Lower leg skin (tissue), 4 donors: ENCODE measurements around the gene CRYGA. TPM values are rescaled to one million over a fixed set of nuclear protein-coding genes. Genes with fewer than 3 reads are reported as not detected.

Experiments used
- DNase-seq, 2 donors: peaks; one replicate each; pipeline ENCODE4 v3.0.0-alpha.2; 2019; ENCODE audit warnings: low spot score in 2 of 2
- H3K4me3 ChIP-seq: fragments of 200-600 bp; sonication (generic); 2 replicates; pipeline ENCODE4 v1.5.1; 2017; ENCODE audit warnings: mild to moderate bottlenecking, low read depth; ENCODE audit not compliant: poor library complexity, severe bottlenecking
- CTCF ChIP-seq, 3 donors: fragments of 450-650 bp; IDR thresholded peaks; one replicate each; pipeline ENCODE4 v1.5.1; 2016; ENCODE audit warnings: antibody characterized with exemption in 3 of 3, mild to moderate bottlenecking in 3 of 3, moderate library complexity in 2 of 3
- POLR2A ChIP-seq, 2 donors: fragments of 450-650 bp; IDR thresholded peaks; one replicate each; pipeline ENCODE4 v1.6.1; 2016 to 2017; ENCODE audit warnings: antibody characterized with exemption in 2 of 2, mild to moderate bottlenecking in 1 of 2, moderate library complexity in 1 of 2
- WGBS, 2 donors: methylation state at CpG; one replicate each; pipeline ENCODE4 v1.1.5; 2018; 5-methylcytosine and 5-hydroxymethylcytosine counted together
- intact Hi-C: fragments of 100-400 bp; cut with DNase I; formaldehyde crosslinking; loops from one replicate; pipeline ENCODE4 v1.15.0; 2023; ENCODE audit warnings: low total_unique reads
- total RNA-seq, 4 donors: library from RNA; depleted of rRNA; stranded (reverse); fragments of >200 nt; gene quantifications; one replicate each; pipeline ENCODE4 v1.1.0, GENCODE V29; 2016

The CRYGA gene
- total RNA-seq, 4 donors from 2014 or later = not detected

- intact Hi-C loops = no loop called here
- DNase-seq = no peak
- WGBS, 2 donors = 86 to 88% methylated on average over 11 of the region's 11 CpGs
- no peak overlapping the region for H3K4me3 ChIP-seq
- no peak for TF ChIP-seq CTCF (IDR thresholded peaks at IDR 0.05)
- no peak for TF ChIP-seq POLR2A (IDR thresholded peaks at IDR 0.05)
Observed at GRCh38 chr2:208135794-208136715, 27.3 kb downstream of the CRYGA start.

GRCh38 chr2:208134928-208135586 lies 28.3 kb downstream of the CRYGA start:
- TF ChIP-seq POLR2A (IDR thresholded peaks at IDR 0.05) (no peak), CTCF (IDR thresholded peaks at IDR 0.05) (no peak)
- WGBS, 2 donors = 51 to 54% methylated on average over 7 of the region's 8 CpGs
- intact Hi-C loops = no loop called here
- DNase-seq = no peak
- no peak overlapping the region for H3K4me3 ChIP-seq

- intact Hi-C loops = no loop called here
- no peak overlapping the region for H3K4me3 ChIP-seq
- no peak for DNase-seq
- TF ChIP-seq POLR2A (IDR thresholded peaks at IDR 0.05) (no peak), CTCF (IDR thresholded peaks at IDR 0.05) (no peak)
- WGBS, 2 donors = 73% methylated on average over 6 of the region's 6 CpGs
Observed at GRCh38 chr2:208130712-208131110, 32.7 kb downstream of the CRYGA start.

- intact Hi-C loops = no loop called here
- no peak for TF ChIP-seq POLR2A (IDR thresholded peaks at IDR 0.05)
- no peak within 1 kb of the TSS for H3K4me3 ChIP-seq
- WGBS, 2 donors = 75% methylated on average over 19 of the region's 19 CpGs
- DNase-seq = no peak
Observed at GRCh38 chr2:208129744-208130711, 33.4 kb downstream of the CRYGA start, which contains the start of gene CRYGC. Gene CRYGC, minus strand, starts transcription at chr2:208129828. Its CDS starts 36 bp downstream, at chr2:208129792.

- 92 to 94% methylated on average over 12 of the region's 12 CpGs for WGBS, 2 donors
- intact Hi-C loops = no loop called here
- no peak overlapping the region for H3K4me3 ChIP-seq
- no peak for DNase-seq
- no peak for TF ChIP-seq CTCF (IDR thresholded peaks at IDR 0.05)
- no peak for TF ChIP-seq POLR2A (IDR thresholded peaks at IDR 0.05)
Observed at GRCh38 chr2:208128136-208128535, 35.3 kb downstream of the CRYGA start.
